Naive B cell (primary cell): ENCODE measurements around the gene TNRC6C. TPM values are rescaled to one million over a fixed set of nuclear protein-coding genes. Genes with fewer than 3 reads are reported as not detected.
"Not testable (repeated sequence)": the region's sequence is repeated elsewhere in the genome, so short reads cannot be mapped to it uniquely, and the experiment has no call there.

Source experiments
- ATAC-seq, 2 donors: fragments of 150-1000 bp; cut with Tn5 transposase; 2 replicates each; pipeline ENCODE4 v1.10.0; 2021; ENCODE audit warnings: low read depth in 2 of 2, mild to moderate bottlenecking in 2 of 2, moderate library complexity in 2 of 2
- DNase-seq: peaks from one replicate; pipeline ENCODE4 v3.0.0; 2022
- H3K27ac Mint-ChIP-seq, 6 donors: one replicate each; pipeline ENCODE4 v1.8.0; 2020 to 2022; ENCODE audit warnings: mild to moderate bottlenecking in 6 of 6, mixed read lengths in 6 of 6, moderate library complexity in 5 of 6, inconsistent platforms in 2 of 6
- H3K27me3 Mint-ChIP-seq, 3 donors: one replicate each; pipeline ENCODE4 v1.8.0; 2021 to 2022; ENCODE audit warnings: mixed read lengths in 3 of 3, mild to moderate bottlenecking in 1 of 3
- H3K36me3 Mint-ChIP-seq, 2 donors: one replicate each; pipeline ENCODE4 v1.8.0; 2020 to 2022; ENCODE audit warnings: mixed read lengths in 2 of 2, inconsistent platforms in 1 of 2, mild to moderate bottlenecking in 1 of 2
- H3K4me1 Mint-ChIP-seq, 3 donors: one replicate each; pipeline ENCODE4 v1.8.0; 2020 to 2022; ENCODE audit warnings: mixed read lengths in 3 of 3, inconsistent platforms in 1 of 3, mild to moderate bottlenecking in 1 of 3, moderate library complexity in 1 of 3
- H3K4me3 Mint-ChIP-seq, 8 donors: one replicate each; pipeline ENCODE4 v1.8.0; 2020 to 2022; ENCODE audit warnings: mild to moderate bottlenecking in 8 of 8, mixed read lengths in 8 of 8, moderate library complexity in 8 of 8, inconsistent platforms in 2 of 8
- H3K9me3 Mint-ChIP-seq, 7 donors: one replicate each; pipeline ENCODE4 v1.8.0; 2020 to 2022; ENCODE audit warnings: mixed read lengths in 7 of 7, mild to moderate bottlenecking in 5 of 7, inconsistent platforms in 2 of 7, moderate library complexity in 1 of 7
- polyA plus RNA-seq, 6 donors: library from polyadenylated mRNA; unstranded; fragments of 300-500 nt; fragmentation: Illumina TruSeq; gene quantifications; one replicate each; pipeline ENCODE4 v1.2.3, GENCODE V29; 2021; ENCODE audit warnings: low read depth in 6 of 6

Gene TNRC6C
- polyA plus RNA-seq, 6 donors from 2014 or later = 1.2 to 5.5 (median 2.0) TPM; not detected in 1

- Mint-ChIP-seq H3K36me3 (peaks cover 17 to 33% of the 10 kb centered on the region in 2 donors), H3K4me1 (no peaks in the 10 kb centered on the region), H3K27ac (peak overlapping the region in 1 of 6 donors; percentile 54), H3K9me3 (no peaks in the 10 kb centered on the region), H3K27me3 (no peaks in the 10 kb centered on the region), H3K4me3 (no peak overlapping the region)
- DNase-seq (no peak), ATAC-seq (no peak)
Measured at GRCh38 chr17:78075011-78075410, 116.5 kb downstream of the TNRC6C start.

- DNase-seq = no peak
- no peak for ATAC-seq
- no peak overlapping the region for H3K4me3 Mint-ChIP-seq
- H3K27me3 Mint-ChIP-seq = no peaks in the 10 kb centered on the region
- H3K27ac Mint-ChIP-seq = peak overlapping the region in 2 of 6 donors; percentile 34 to 42
- no peaks in the 10 kb centered on the region for H3K4me1 Mint-ChIP-seq
- no peaks in the 10 kb centered on the region for H3K9me3 Mint-ChIP-seq
- peaks cover 17 to 33% of the 10 kb centered on the region in 2 donors for H3K36me3 Mint-ChIP-seq
Measured at GRCh38 chr17:78075545-78075944, 117.0 kb downstream of the TNRC6C start.

- ATAC-seq (no peak), DNase-seq (no peak)
- peaks cover 17 to 21% of the 10 kb centered on the region in 2 donors for H3K36me3 Mint-ChIP-seq
- H3K27ac Mint-ChIP-seq = peak overlapping the region in 1 of 6 donors; percentile 51
- H3K4me1 Mint-ChIP-seq = no peaks in the 10 kb centered on the region
- no peaks in the 10 kb centered on the region for H3K9me3 Mint-ChIP-seq
- H3K4me3 Mint-ChIP-seq = no peak overlapping the region
- H3K27me3 Mint-ChIP-seq = no peaks in the 10 kb centered on the region
Measured at GRCh38 chr17:78079253-78079652, 120.8 kb downstream of the TNRC6C start.

GRCh38 chr17:78081551-78081950 lies 123.0 kb downstream of the TNRC6C start:
- H3K4me3 Mint-ChIP-seq = no peak overlapping the region
- no peak for DNase-seq
- ATAC-seq = no peak
- no peaks in the 10 kb centered on the region for H3K9me3 Mint-ChIP-seq
- no peak overlapping the region for H3K27ac Mint-ChIP-seq
- no peaks in the 10 kb centered on the region for H3K27me3 Mint-ChIP-seq
- H3K4me1 Mint-ChIP-seq = no peaks in the 10 kb centered on the region
- H3K36me3 Mint-ChIP-seq = peaks cover 8 to 11% of the 10 kb centered on the region in 2 donors

- H3K36me3 Mint-ChIP-seq, H3K9me3 Mint-ChIP-seq, H3K27me3 Mint-ChIP-seq, H3K4me1 Mint-ChIP-seq, DNase-seq, ATAC-seq, H3K4me3 Mint-ChIP-seq: not testable (repeated sequence)
- H3K27ac Mint-ChIP-seq = peak overlapping the region in 1 of 6 donors; percentile 69
Measured at GRCh38 chr17:78082355-78082872, 123.9 kb downstream of the TNRC6C start.

GRCh38 chr17:78082988-78083387 lies 124.5 kb downstream of the TNRC6C start:
- Mint-ChIP-seq H3K4me1 (no peaks in the 10 kb centered on the region), H3K9me3 (no peaks in the 10 kb centered on the region), H3K36me3 (peaks cover 6 to 9% of the 10 kb centered on the region in 2 donors), H3K27me3 (no peaks in the 10 kb centered on the region), H3K27ac (no peak overlapping the region), H3K4me3 (no peak overlapping the region)
- no peak for ATAC-seq
- no peak for DNase-seq

- Mint-ChIP-seq H3K4me1 (no peaks in the 10 kb centered on the region), H3K27me3 (no peaks in the 10 kb centered on the region), H3K4me3 (peak overlapping the region in 1 of 8 donors; percentile 35), H3K27ac (peak overlapping the region in 1 of 6 donors; percentile 88), H3K36me3 (peaks cover 9% of the 10 kb centered on the region in 2 donors), H3K9me3 (no peaks in the 10 kb centered on the region)
- DNase-seq (no peak), ATAC-seq (no peak)
Measured at GRCh38 chr17:78086740-78087139, 128.2 kb downstream of the TNRC6C start.

- Mint-ChIP-seq H3K36me3 (peaks cover 9 to 15% of the 10 kb centered on the region in 2 donors), H3K27ac (no peak overlapping the region), H3K27me3 (no peaks in the 10 kb centered on the region), H3K4me3 (no peak overlapping the region), H3K9me3 (no peaks in the 10 kb centered on the region), H3K4me1 (no peaks in the 10 kb centered on the region)
- ATAC-seq (no peak), DNase-seq (no peak)
Measured at GRCh38 chr17:78088529-78088928, 130.0 kb downstream of the TNRC6C start.

- Mint-ChIP-seq H3K4me3 (no peak overlapping the region), H3K4me1 (no peaks in the 10 kb centered on the region), H3K27ac (peak overlapping the region in 1 of 6 donors; percentile 62), H3K27me3 (no peaks in the 10 kb centered on the region), H3K36me3 (peaks cover 13 to 16% of the 10 kb centered on the region in 2 donors), H3K9me3 (no peaks in the 10 kb centered on the region)
- no peak for DNase-seq
- no peak for ATAC-seq
Measured at GRCh38 chr17:78089576-78090281, 131.2 kb downstream of the TNRC6C start.

GRCh38 chr17:78092794-78093324 lies 134.4 kb downstream of the TNRC6C start:
- no peaks in the 10 kb centered on the region for H3K4me1 Mint-ChIP-seq
- no peak overlapping the region for H3K27ac Mint-ChIP-seq
- DNase-seq (no peak), ATAC-seq (no peak)
- H3K27me3 Mint-ChIP-seq = no peaks in the 10 kb centered on the region
- no peak overlapping the region for H3K4me3 Mint-ChIP-seq
- no peaks in the 10 kb centered on the region for H3K9me3 Mint-ChIP-seq
- peaks cover 12 to 15% of the 10 kb centered on the region in 2 donors for H3K36me3 Mint-ChIP-seq

- Mint-ChIP-seq H3K9me3 (no peaks in the 10 kb centered on the region), H3K27me3 (no peaks in the 10 kb centered on the region), H3K4me3 (no peak overlapping the region), H3K36me3 (peaks cover 17 to 20% of the 10 kb centered on the region in 2 donors), H3K27ac (no peak overlapping the region), H3K4me1 (no peaks in the 10 kb centered on the region)
- ATAC-seq (no peak), DNase-seq (no peak)
Measured at GRCh38 chr17:78095035-78095434, 136.5 kb downstream of the TNRC6C start.

GRCh38 chr17:78096093-78096492 lies 137.6 kb downstream of the TNRC6C start:
- H3K9me3 Mint-ChIP-seq = no peaks in the 10 kb centered on the region
- no peak overlapping the region for H3K4me3 Mint-ChIP-seq
- H3K4me1 Mint-ChIP-seq = no peaks in the 10 kb centered on the region
- H3K27me3 Mint-ChIP-seq = no peaks in the 10 kb centered on the region
- H3K27ac Mint-ChIP-seq = no peak overlapping the region
- H3K36me3 Mint-ChIP-seq = peaks cover 18 to 24% of the 10 kb centered on the region in 2 donors
- ATAC-seq (no peak), DNase-seq (no peak)

GRCh38 chr17:78101112-78101511 lies 142.6 kb downstream of the TNRC6C start:
- Mint-ChIP-seq H3K9me3 (no peaks in the 10 kb centered on the region), H3K4me3 (peak overlapping the region in 1 of 8 donors; percentile 74), H3K27me3 (no peaks in the 10 kb centered on the region), H3K4me1 (no peaks in the 10 kb centered on the region), H3K36me3 (peaks cover 16 to 27% of the 10 kb centered on the region in 2 donors), H3K27ac (peak overlapping the region in 1 of 6 donors; percentile 50)
- no peak for DNase-seq
- no peak for ATAC-seq

- no peaks in the 10 kb centered on the region for H3K27me3 Mint-ChIP-seq
Measured at GRCh38 chr17:78101542-78101941, 143.0 kb downstream of the TNRC6C start.

More at GRCh38 chr17:78101542-78101941, 143.0 kb downstream of the TNRC6C start:
- no peak for DNase-seq
- Mint-ChIP-seq H3K36me3 (peaks cover 16 to 27% of the 10 kb centered on the region in 2 donors), H3K4me3 (peak overlapping the region in 1 of 8 donors; percentile 37), H3K9me3 (no peaks in the 10 kb centered on the region), H3K27ac (peak overlapping the region in 1 of 6 donors; percentile 74), H3K4me1 (no peaks in the 10 kb centered on the region)
- ATAC-seq = no peak
